ENCODE results near the gene PAK5. TPM values are rescaled to one million over a fixed set of nuclear protein-coding genes. Genes with fewer than 3 reads are reported as not detected.

PAK5 gene
- total and polyA plus RNA-seq, 4 donors: 0.02 to 0.17 (median 0.04) TPM; not detected in 1

- 56% methylated on average over 3 of the region's 3 CpGs for WGBS
- Histone ChIP-seq H3K4me3 (ENCODE audit: low read depth in 1 of 3, low read length in 3 of 3) (no peak overlapping the region), H3K9me3 (ENCODE audit: control insufficient read depth in 4 of 4, low read length in 3 of 4) (peaks cover 0 to 3% (median 0%) of the 10 kb centered on the region in 4 donors), H3K27me3 (ENCODE audit: control insufficient read depth in 4 of 4, insufficient read depth in 4 of 4, low read length in 3 of 4) (no peaks in the 10 kb centered on the region), H3K4me1 (ENCODE audit: control insufficient read depth in 4 of 4, insufficient read depth in 4 of 4, low read length in 3 of 4) (no peaks in the 10 kb centered on the region), H3K9ac (ENCODE audit: low read depth in 1 of 2, low read length in 2 of 2) (no peak overlapping the region), H3K27ac (ENCODE audit: low read depth in 1 of 2, low read length in 2 of 2) (no peak overlapping the region), H3K36me3 (ENCODE audit: control insufficient read depth in 4 of 4, insufficient read depth in 3 of 4, low read depth in 1 of 4, low read length in 3 of 4) (no peaks in the 10 kb centered on the region)
- no peak for DNase-seq (ENCODE audit: low spot score)
- TF ChIP-seq JUND (IDR thresholded peaks at IDR 0.05) (no peak), NR2F2 (IDR thresholded peaks at IDR 0.05) (no peak), CTCF (IDR thresholded peaks at IDR 0.05; ENCODE audit: low read depth, low read length, missing input control) (no peak), RXRA (IDR thresholded peaks at IDR 0.05) (no peak), FOXA1 (IDR thresholded peaks at IDR 0.05) (no peak), ATF3 (IDR thresholded peaks at IDR 0.05) (no peak), REST (IDR thresholded peaks at IDR 0.05) (no peak), FOXA2 (IDR thresholded peaks at IDR 0.05) (no peak), TAF1 (conservative IDR thresholded peaks at IDR 0.05) (no peak), GABPA (IDR thresholded peaks at IDR 0.05 in 1 of 2, conservative IDR thresholded peaks at IDR 0.05 in 1 of 2) (no peak), YY1 (IDR thresholded peaks at IDR 0.05) (no peak), RAD21 (IDR thresholded peaks at IDR 0.05) (no peak), ZBTB33 (IDR thresholded peaks at IDR 0.05) (no peak), MAX (IDR thresholded peaks at IDR 0.05) (no peak), HNF4G (IDR thresholded peaks at IDR 0.05) (no peak), EGR1 (IDR thresholded peaks at IDR 0.05; ENCODE audit: low read depth in 2 of 2) (no peak)
Observed at GRCh38 chr20:9710685-9711084, 128.2 kb downstream of the PAK5 start.
